WTC11 (cell line): ENCODE measurements around the gene ARL1. TPM values are rescaled to one million over a fixed set of nuclear protein-coding genes. Genes with fewer than 3 reads are reported as not detected.

Experiments used
- ATAC-seq: fragments of 200-7000 bp; cut with Tn5 transposase; 2 replicates; pipeline ENCODE4 v1.10.0; 2021; ENCODE audit warnings: mild to moderate bottlenecking, moderate library complexity
- CTCF ChIA-PET: fragments of 300-600 bp; sonication (Branson Sonifier 250); formaldehyde crosslinking; loops from one replicate; lab custom pipeline; 2021; ENCODE audit warnings: antibody characterized with exemption; lab: Charles Lee
- POLR2A ChIA-PET: fragments of 350-600 bp; sonication (Branson Sonifier 250); formaldehyde crosslinking; loops from one replicate; lab custom pipeline; 2021; ENCODE audit warnings: antibody characterized with exemption; lab: Charles Lee
- DNase-seq: peaks from one replicate; pipeline ENCODE4 v3.0.0; 2021; ENCODE audit warnings: low spot score
- H3K27ac Mint-ChIP-seq: 2 replicates; pipeline ENCODE4 v1.8.0; 2021; ENCODE audit warnings: mixed read lengths
- H3K27me3 Mint-ChIP-seq: 2 replicates; pipeline ENCODE4 v1.8.0; 2021; ENCODE audit warnings: low read depth, mild to moderate bottlenecking, moderate library complexity, mixed read lengths
- H3K36me3 Mint-ChIP-seq: 2 replicates; pipeline ENCODE4 v1.8.0; 2021; ENCODE audit warnings: mixed read lengths
- H3K4me1 Mint-ChIP-seq: 2 replicates; pipeline ENCODE4 v1.8.0; 2022; ENCODE audit warnings: mixed read lengths
- H3K4me3 Mint-ChIP-seq: 2 replicates; pipeline ENCODE4 v1.8.0; 2021; ENCODE audit warnings: mild to moderate bottlenecking, moderate library complexity, mixed read lengths
- H3K9me3 Mint-ChIP-seq: 2 replicates; pipeline ENCODE4 v1.8.0; 2021; ENCODE audit warnings: mixed read lengths
- CBFB ChIP-seq: sonication (generic); formaldehyde crosslinking; IDR thresholded peaks from 2 replicates; pipeline ENCODE4 v1.8.1; 2022; ENCODE audit warnings: mild to moderate bottlenecking, low read depth, missing genetic modification reagents
- EMX1 ChIP-seq: fragments of 250-450 bp; sonication (Bioruptor Pico); IDR thresholded peaks from 2 replicates; pipeline ENCODE4 v1.8.0; 2021; ENCODE audit warnings: mild to moderate bottlenecking
- MXD4 ChIP-seq: fragments of 250-450 bp; sonication (Bioruptor Pico); IDR thresholded peaks from 2 replicates; pipeline ENCODE4 v1.8.0; 2021; ENCODE audit warnings: mild to moderate bottlenecking, moderate library complexity, borderline replicate concordance
- NFATC4 ChIP-seq: fragments of 250-450 bp; sonication (Bioruptor Pico); IDR thresholded peaks from 2 replicates; pipeline ENCODE4 v1.9.0; 2021; ENCODE audit warnings: mild to moderate bottlenecking
- NFYB ChIP-seq: sonication (generic); formaldehyde crosslinking; conservative IDR thresholded peaks from 2 replicates; pipeline ENCODE4 v1.8.0; 2022; ENCODE audit warnings: low read depth, missing genetic modification reagents
- NR1H2 ChIP-seq: sonication (generic); formaldehyde crosslinking; IDR thresholded peaks from 2 replicates; pipeline ENCODE4 v1.9.0; 2021; ENCODE audit warnings: mild to moderate bottlenecking, moderate library complexity, missing genetic modification reagents
- RORB ChIP-seq: fragments of 250-450 bp; sonication (Bioruptor Pico); IDR thresholded peaks from 2 replicates; pipeline ENCODE4 v1.9.0; 2021; ENCODE audit warnings: mild to moderate bottlenecking
- TEAD1 ChIP-seq: sonication (generic); formaldehyde crosslinking; IDR thresholded peaks from 2 replicates; pipeline ENCODE4 v1.8.0; 2022; ENCODE audit warnings: mild to moderate bottlenecking, missing genetic modification reagents
- ZNF138 ChIP-seq: sonication (generic); formaldehyde crosslinking; conservative IDR thresholded peaks from 2 replicates; pipeline ENCODE4 v1.8.1; 2022; ENCODE audit warnings: mild to moderate bottlenecking, moderate library complexity, missing genetic modification reagents
- ZNF219 ChIP-seq: sonication (generic); formaldehyde crosslinking; IDR thresholded peaks from 2 replicates; pipeline ENCODE4 v1.8.0; 2023; ENCODE audit warnings: missing genetic modification reagents, mild to moderate bottlenecking, borderline replicate concordance
- ZNF263 ChIP-seq: sonication (generic); formaldehyde crosslinking; IDR thresholded peaks from 2 replicates; pipeline ENCODE4 v1.8.1; 2022; ENCODE audit warnings: low read depth, mild to moderate bottlenecking, moderate library complexity, missing genetic modification reagents
- ZNF416 ChIP-seq: fragments of 250-450 bp; sonication (Bioruptor Pico); IDR thresholded peaks from 2 replicates; pipeline ENCODE4 v1.9.0; 2021; ENCODE audit warnings: mild to moderate bottlenecking, inconsistent platforms
- total RNA-seq: library from RNA; stranded (reverse); gene quantifications from 3 replicates; pipeline ENCODE4 v1.2.3, GENCODE V29; 2021
- TF ChIP-seq, protein P1 (sequence below): fragments of 250-450 bp; sonication (Bioruptor Pico); IDR thresholded peaks from 2 replicates; pipeline ENCODE4 v1.9.0; 2021; ENCODE audit warnings: mild to moderate bottlenecking
- TF ChIP-seq, protein P2 (sequence below): sonication (generic); formaldehyde crosslinking; conservative IDR thresholded peaks from 2 replicates; pipeline ENCODE4 v1.8.1; 2022; ENCODE audit warnings: mild to moderate bottlenecking, missing genetic modification reagents
- TF ChIP-seq, protein P3 (sequence below): sonication (generic); formaldehyde crosslinking; IDR thresholded peaks from 2 replicates; pipeline ENCODE4 v1.8.1; 2023; ENCODE audit warnings: mild to moderate bottlenecking, missing genetic modification reagents, moderate library complexity
- TF ChIP-seq, protein P4 (sequence below): sonication (generic); formaldehyde crosslinking; IDR thresholded peaks from 2 replicates; pipeline ENCODE4 v1.8.0; 2022; ENCODE audit warnings: mild to moderate bottlenecking, missing genetic modification reagents
- TF ChIP-seq, protein P5 (sequence below): sonication (generic); formaldehyde crosslinking; IDR thresholded peaks from 2 replicates; pipeline ENCODE4 v1.8.0; 2023; ENCODE audit warnings: missing genetic modification reagents, mild to moderate bottlenecking, borderline replicate concordance
- TF ChIP-seq, protein P6 (sequence below): sonication (generic); formaldehyde crosslinking; IDR thresholded peaks from 2 replicates; pipeline ENCODE4 v1.8.0; 2023; ENCODE audit warnings: missing genetic modification reagents
- TF ChIP-seq, protein P7 (sequence below): sonication (generic); formaldehyde crosslinking; IDR thresholded peaks from 2 replicates; pipeline ENCODE4 v1.8.0; 2022; ENCODE audit warnings: mild to moderate bottlenecking, missing genetic modification reagents
- TF ChIP-seq, protein P8 (sequence below): fragments of 200-600 bp; IDR thresholded peaks from 2 replicates; pipeline ENCODE4 v1.8.0; 2022; ENCODE audit warnings: antibody characterized with exemption
- TF ChIP-seq, protein P9 (sequence below): sonication (generic); formaldehyde crosslinking; IDR thresholded peaks from 2 replicates; pipeline ENCODE4 v1.8.0; 2022; ENCODE audit warnings: mild to moderate bottlenecking, missing genetic modification reagents

The ARL1 gene
- total RNA-seq, 1 experiment from 2014 or later = 67.8 TPM

DNA sequence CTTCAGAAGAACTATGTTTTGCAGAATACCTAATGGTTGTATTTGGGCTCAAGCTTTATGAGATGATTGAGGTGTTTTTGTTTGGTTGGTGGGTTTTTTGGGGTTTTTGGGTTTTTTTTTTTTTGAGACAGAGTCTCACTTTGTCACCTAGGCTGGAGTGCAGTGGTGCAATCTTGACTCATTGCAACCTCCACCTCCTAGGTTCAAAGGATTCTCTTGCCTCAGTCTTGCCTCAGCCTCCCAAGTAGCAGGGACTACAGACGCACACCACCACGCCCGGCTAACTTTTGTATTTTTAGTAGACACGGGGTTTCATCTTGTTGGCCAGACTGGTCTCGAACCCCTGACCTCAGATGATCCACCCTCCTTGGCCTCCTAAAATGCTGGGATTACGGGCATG, 39.6 kb downstream of the ARL1 start (continued):
- TF ChIP-seq, protein P1, sequence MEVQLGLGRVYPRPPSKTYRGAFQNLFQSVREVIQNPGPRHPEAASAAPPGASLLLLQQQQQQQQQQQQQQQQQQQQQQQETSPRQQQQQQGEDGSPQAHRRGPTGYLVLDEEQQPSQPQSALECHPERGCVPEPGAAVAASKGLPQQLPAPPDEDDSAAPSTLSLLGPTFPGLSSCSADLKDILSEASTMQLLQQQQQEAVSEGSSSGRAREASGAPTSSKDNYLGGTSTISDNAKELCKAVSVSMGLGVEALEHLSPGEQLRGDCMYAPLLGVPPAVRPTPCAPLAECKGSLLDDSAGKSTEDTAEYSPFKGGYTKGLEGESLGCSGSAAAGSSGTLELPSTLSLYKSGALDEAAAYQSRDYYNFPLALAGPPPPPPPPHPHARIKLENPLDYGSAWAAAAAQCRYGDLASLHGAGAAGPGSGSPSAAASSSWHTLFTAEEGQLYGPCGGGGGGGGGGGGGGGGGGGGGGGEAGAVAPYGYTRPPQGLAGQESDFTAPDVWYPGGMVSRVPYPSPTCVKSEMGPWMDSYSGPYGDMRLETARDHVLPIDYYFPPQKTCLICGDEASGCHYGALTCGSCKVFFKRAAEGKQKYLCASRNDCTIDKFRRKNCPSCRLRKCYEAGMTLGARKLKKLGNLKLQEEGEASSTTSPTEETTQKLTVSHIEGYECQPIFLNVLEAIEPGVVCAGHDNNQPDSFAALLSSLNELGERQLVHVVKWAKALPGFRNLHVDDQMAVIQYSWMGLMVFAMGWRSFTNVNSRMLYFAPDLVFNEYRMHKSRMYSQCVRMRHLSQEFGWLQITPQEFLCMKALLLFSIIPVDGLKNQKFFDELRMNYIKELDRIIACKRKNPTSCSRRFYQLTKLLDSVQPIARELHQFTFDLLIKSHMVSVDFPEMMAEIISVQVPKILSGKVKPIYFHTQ (CRISPR knock-in tag) = no peak
- no peak for TF ChIP-seq EMX1 (CRISPR knock-in tag)

DNA sequence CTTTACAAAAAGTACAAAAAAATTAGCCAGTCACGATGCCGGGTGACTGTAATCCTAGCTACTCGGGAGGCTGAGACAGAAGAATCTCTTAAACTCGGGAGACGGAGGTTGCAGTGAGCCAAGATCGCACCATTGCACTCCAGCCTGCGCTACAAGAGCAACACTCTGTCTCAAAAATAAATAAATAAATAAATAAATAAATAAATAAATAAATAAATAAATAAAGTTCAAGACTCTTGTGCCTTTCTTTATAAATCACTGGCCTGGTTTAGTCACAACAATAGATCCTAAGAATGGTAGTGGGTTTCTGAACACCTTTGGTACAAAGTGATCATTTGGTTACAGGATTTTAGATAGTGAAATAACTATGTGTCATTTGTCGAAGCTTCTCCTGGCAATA, 46.1 kb downstream of the ARL1 start:
- H3K27me3 Mint-ChIP-seq = no peaks in the 10 kb centered on the region
- no peak overlapping the region for H3K27ac Mint-ChIP-seq
- TF ChIP-seq, protein P2, sequence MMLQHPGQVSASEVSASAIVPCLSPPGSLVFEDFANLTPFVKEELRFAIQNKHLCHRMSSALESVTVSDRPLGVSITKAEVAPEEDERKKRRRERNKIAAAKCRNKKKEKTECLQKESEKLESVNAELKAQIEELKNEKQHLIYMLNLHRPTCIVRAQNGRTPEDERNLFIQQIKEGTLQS (CRISPR knock-in tag) = no peak
- TF ChIP-seq ZNF219 (CRISPR knock-in tag) (no peak), NFATC4 (CRISPR knock-in tag) (no peak), CBFB (no peak), TEAD1 (CRISPR knock-in tag) (no peak), MXD4 (CRISPR knock-in tag) (no peak), ZNF138 (CRISPR knock-in tag) (no peak), ZNF416 (CRISPR knock-in tag) (no peak), ZNF263 (CRISPR knock-in tag) (no peak), NR1H2 (CRISPR knock-in tag) (no peak), EMX1 (CRISPR knock-in tag) (no peak), NFYB (CRISPR knock-in tag) (no peak), RORB (CRISPR knock-in tag) (no peak)
- TF ChIP-seq, protein P3, sequence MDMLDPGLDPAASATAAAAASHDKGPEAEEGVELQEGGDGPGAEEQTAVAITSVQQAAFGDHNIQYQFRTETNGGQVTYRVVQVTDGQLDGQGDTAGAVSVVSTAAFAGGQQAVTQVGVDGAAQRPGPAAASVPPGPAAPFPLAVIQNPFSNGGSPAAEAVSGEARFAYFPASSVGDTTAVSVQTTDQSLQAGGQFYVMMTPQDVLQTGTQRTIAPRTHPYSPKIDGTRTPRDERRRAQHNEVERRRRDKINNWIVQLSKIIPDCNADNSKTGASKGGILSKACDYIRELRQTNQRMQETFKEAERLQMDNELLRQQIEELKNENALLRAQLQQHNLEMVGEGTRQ (CRISPR knock-in tag) = no peak
- TF ChIP-seq, protein P4, sequence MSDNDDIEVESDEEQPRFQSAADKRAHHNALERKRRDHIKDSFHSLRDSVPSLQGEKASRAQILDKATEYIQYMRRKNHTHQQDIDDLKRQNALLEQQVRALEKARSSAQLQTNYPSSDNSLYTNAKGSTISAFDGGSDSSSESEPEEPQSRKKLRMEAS (CRISPR knock-in tag) = no peak
- TF ChIP-seq, protein P5, sequence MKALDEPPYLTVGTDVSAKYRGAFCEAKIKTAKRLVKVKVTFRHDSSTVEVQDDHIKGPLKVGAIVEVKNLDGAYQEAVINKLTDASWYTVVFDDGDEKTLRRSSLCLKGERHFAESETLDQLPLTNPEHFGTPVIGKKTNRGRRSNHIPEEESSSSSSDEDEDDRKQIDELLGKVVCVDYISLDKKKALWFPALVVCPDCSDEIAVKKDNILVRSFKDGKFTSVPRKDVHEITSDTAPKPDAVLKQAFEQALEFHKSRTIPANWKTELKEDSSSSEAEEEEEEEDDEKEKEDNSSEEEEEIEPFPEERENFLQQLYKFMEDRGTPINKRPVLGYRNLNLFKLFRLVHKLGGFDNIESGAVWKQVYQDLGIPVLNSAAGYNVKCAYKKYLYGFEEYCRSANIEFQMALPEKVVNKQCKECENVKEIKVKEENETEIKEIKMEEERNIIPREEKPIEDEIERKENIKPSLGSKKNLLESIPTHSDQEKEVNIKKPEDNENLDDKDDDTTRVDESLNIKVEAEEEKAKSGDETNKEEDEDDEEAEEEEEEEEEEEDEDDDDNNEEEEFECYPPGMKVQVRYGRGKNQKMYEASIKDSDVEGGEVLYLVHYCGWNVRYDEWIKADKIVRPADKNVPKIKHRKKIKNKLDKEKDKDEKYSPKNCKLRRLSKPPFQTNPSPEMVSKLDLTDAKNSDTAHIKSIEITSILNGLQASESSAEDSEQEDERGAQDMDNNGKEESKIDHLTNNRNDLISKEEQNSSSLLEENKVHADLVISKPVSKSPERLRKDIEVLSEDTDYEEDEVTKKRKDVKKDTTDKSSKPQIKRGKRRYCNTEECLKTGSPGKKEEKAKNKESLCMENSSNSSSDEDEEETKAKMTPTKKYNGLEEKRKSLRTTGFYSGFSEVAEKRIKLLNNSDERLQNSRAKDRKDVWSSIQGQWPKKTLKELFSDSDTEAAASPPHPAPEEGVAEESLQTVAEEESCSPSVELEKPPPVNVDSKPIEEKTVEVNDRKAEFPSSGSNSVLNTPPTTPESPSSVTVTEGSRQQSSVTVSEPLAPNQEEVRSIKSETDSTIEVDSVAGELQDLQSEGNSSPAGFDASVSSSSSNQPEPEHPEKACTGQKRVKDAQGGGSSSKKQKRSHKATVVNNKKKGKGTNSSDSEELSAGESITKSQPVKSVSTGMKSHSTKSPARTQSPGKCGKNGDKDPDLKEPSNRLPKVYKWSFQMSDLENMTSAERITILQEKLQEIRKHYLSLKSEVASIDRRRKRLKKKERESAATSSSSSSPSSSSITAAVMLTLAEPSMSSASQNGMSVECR (CRISPR knock-in tag) = no peak
- TF ChIP-seq, protein P6, sequence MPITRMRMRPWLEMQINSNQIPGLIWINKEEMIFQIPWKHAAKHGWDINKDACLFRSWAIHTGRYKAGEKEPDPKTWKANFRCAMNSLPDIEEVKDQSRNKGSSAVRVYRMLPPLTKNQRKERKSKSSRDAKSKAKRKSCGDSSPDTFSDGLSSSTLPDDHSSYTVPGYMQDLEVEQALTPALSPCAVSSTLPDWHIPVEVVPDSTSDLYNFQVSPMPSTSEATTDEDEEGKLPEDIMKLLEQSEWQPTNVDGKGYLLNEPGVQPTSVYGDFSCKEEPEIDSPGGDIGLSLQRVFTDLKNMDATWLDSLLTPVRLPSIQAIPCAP (CRISPR knock-in tag) = no peak
- TF ChIP-seq, protein P7, sequence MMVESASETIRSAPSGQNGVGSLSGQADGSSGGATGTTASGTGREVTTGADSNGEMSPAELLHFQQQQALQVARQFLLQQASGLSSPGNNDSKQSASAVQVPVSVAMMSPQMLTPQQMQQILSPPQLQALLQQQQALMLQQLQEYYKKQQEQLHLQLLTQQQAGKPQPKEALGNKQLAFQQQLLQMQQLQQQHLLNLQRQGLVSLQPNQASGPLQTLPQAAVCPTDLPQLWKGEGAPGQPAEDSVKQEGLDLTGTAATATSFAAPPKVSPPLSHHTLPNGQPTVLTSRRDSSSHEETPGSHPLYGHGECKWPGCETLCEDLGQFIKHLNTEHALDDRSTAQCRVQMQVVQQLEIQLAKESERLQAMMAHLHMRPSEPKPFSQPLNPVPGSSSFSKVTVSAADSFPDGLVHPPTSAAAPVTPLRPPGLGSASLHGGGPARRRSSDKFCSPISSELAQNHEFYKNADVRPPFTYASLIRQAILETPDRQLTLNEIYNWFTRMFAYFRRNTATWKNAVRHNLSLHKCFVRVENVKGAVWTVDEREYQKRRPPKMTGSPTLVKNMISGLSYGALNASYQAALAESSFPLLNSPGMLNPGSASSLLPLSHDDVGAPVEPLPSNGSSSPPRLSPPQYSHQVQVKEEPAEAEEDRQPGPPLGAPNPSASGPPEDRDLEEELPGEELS (CRISPR knock-in tag) = no peak
- TF ChIP-seq, protein P8, sequence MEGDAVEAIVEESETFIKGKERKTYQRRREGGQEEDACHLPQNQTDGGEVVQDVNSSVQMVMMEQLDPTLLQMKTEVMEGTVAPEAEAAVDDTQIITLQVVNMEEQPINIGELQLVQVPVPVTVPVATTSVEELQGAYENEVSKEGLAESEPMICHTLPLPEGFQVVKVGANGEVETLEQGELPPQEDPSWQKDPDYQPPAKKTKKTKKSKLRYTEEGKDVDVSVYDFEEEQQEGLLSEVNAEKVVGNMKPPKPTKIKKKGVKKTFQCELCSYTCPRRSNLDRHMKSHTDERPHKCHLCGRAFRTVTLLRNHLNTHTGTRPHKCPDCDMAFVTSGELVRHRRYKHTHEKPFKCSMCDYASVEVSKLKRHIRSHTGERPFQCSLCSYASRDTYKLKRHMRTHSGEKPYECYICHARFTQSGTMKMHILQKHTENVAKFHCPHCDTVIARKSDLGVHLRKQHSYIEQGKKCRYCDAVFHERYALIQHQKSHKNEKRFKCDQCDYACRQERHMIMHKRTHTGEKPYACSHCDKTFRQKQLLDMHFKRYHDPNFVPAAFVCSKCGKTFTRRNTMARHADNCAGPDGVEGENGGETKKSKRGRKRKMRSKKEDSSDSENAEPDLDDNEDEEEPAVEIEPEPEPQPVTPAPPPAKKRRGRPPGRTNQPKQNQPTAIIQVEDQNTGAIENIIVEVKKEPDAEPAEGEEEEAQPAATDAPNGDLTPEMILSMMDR = no peak
- TF ChIP-seq, protein P9, sequence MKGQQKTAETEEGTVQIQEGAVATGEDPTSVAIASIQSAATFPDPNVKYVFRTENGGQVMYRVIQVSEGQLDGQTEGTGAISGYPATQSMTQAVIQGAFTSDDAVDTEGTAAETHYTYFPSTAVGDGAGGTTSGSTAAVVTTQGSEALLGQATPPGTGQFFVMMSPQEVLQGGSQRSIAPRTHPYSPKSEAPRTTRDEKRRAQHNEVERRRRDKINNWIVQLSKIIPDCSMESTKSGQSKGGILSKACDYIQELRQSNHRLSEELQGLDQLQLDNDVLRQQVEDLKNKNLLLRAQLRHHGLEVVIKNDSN (CRISPR knock-in tag) = no peak
- TF ChIP-seq, all 79 proteins: peak for 0
- ChIA-PET POLR2A (no interaction called here), CTCF (no interaction called here)
- no peak overlapping the region for H3K4me3 Mint-ChIP-seq
- DNase-seq = no peak
- no peaks in the 10 kb centered on the region for H3K9me3 Mint-ChIP-seq
- no peaks in the 10 kb centered on the region for H3K4me1 Mint-ChIP-seq
- ATAC-seq = no peak
- peaks cover 61% of the 10 kb centered on the region for H3K36me3 Mint-ChIP-seq
